Sigmoid colon (tissue), 4 donors: ENCODE data around the gene CDIPT.

Experiments used
- EP300 ChIP-seq, 4 donors: sonication (generic); formaldehyde crosslinking; IDR thresholded peaks; one replicate each; pipeline ENCODE4 v1.6.1; 2017; ENCODE audit warnings: antibody characterized with exemption in 4 of 4
- POLR2A ChIP-seq, 2 donors: fragments of 450-650 bp; IDR thresholded peaks; one replicate each; pipeline ENCODE4 v1.6.1; 2016; ENCODE audit warnings: antibody characterized with exemption in 2 of 2, mild to moderate bottlenecking in 2 of 2, moderate library complexity in 2 of 2
- POLR2AphosphoS5 ChIP-seq, 4 donors: sonication (generic); formaldehyde crosslinking; IDR thresholded peaks; one replicate each; pipeline ENCODE4 v1.6.1; 2017; ENCODE audit warnings: antibody characterized with exemption in 4 of 4
- TF ChIP-seq, protein P1 (sequence below), 4 experiments: fragments of 450-650 bp in 3 of 4; fragments of 200-600 bp in 1 of 4; IDR thresholded peaks; one replicate each; pipeline ENCODE4 v1.5.1; 2016 to 2019; ENCODE audit warnings: antibody characterized with exemption in 4 of 4, mild to moderate bottlenecking in 3 of 4, moderate library complexity in 2 of 4

- TF ChIP-seq POLR2A (IDR thresholded peaks at IDR 0.05) (no peak), POLR2AphosphoS5 (IDR thresholded peaks at IDR 0.05) (no peak), EP300 (IDR thresholded peaks at IDR 0.05) (no peak)
- TF ChIP-seq, protein P1, sequence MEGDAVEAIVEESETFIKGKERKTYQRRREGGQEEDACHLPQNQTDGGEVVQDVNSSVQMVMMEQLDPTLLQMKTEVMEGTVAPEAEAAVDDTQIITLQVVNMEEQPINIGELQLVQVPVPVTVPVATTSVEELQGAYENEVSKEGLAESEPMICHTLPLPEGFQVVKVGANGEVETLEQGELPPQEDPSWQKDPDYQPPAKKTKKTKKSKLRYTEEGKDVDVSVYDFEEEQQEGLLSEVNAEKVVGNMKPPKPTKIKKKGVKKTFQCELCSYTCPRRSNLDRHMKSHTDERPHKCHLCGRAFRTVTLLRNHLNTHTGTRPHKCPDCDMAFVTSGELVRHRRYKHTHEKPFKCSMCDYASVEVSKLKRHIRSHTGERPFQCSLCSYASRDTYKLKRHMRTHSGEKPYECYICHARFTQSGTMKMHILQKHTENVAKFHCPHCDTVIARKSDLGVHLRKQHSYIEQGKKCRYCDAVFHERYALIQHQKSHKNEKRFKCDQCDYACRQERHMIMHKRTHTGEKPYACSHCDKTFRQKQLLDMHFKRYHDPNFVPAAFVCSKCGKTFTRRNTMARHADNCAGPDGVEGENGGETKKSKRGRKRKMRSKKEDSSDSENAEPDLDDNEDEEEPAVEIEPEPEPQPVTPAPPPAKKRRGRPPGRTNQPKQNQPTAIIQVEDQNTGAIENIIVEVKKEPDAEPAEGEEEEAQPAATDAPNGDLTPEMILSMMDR (IDR thresholded peaks at IDR 0.05): no peak
Measured at GRCh38 chr16:29858149-29858849, 4.7 kb downstream of the CDIPT start.
